Vagina (tissue), 2 donors: ENCODE measurements around the gene SLC8A1. TPM values are rescaled to one million over a fixed set of nuclear protein-coding genes. Genes with fewer than 3 reads are reported as not detected.
A peak's percentile ranks its signal among the peaks of the same experiment; 100 is the strongest.

Experiments
- DNase-seq, 2 donors: peaks; one replicate each; pipeline ENCODE4 v3.0.0-alpha.2; 2017; ENCODE audit errors: extremely low spot score in 2 of 2
- H3K27ac ChIP-seq: fragments of 200-600 bp; sonication (generic); one replicate; pipeline ENCODE4 v1.5.1; 2019
- H3K27me3 ChIP-seq: fragments of 200-600 bp; sonication (generic); one replicate; pipeline ENCODE4 v1.5.1; 2019
- H3K36me3 ChIP-seq, 2 donors: fragments of 200-600 bp; sonication (generic); one replicate each; pipeline ENCODE4 v1.5.1; 2017 to 2019
- H3K4me1 ChIP-seq: fragments of 200-600 bp; sonication (generic); one replicate; pipeline ENCODE4 v1.5.1; 2019
- H3K4me3 ChIP-seq, 2 donors: fragments of 200-600 bp; sonication (generic); 1 replicate in 1 of 2; 2 replicates in 1 of 2; pipeline ENCODE4 v1.5.1; 2016 to 2019
- H3K9me3 ChIP-seq: fragments of 200-600 bp; sonication (generic); one replicate; pipeline ENCODE4 v1.5.1; 2019
- POLR2A ChIP-seq, 2 donors: fragments of 450-650 bp; IDR thresholded peaks; one replicate each; pipeline ENCODE4 v1.6.1; 2017; ENCODE audit warnings: antibody characterized with exemption in 2 of 2, mild to moderate bottlenecking in 2 of 2, moderate library complexity in 2 of 2
- POLR2AphosphoS5 ChIP-seq, 2 donors: sonication (generic); formaldehyde crosslinking; IDR thresholded peaks; one replicate each; pipeline ENCODE4 v1.9.0; 2017; ENCODE audit warnings: antibody characterized with exemption in 2 of 2, mild to moderate bottlenecking in 2 of 2, low read depth in 1 of 2; ENCODE audit not compliant: insufficient read depth in 1 of 2
- intact Hi-C: fragments of 100-400 bp; cut with DNase I; formaldehyde crosslinking; loops from one replicate; pipeline ENCODE4 v1.15.1; 2023
- total RNA-seq: library from RNA; depleted of rRNA; stranded (reverse); fragments of >200 nt; gene quantifications from one replicate; pipeline ENCODE4 v1.2.3, GENCODE V29; 2016
- TF ChIP-seq, protein P1 (sequence below), 3 experiments: fragments of 450-650 bp in 2 of 3; fragments of 200-600 bp in 1 of 3; sonication (generic) in 1 of 3; IDR thresholded peaks; one replicate each; pipeline ENCODE4 v1.5.1; 2017 to 2019; ENCODE audit warnings: antibody characterized with exemption in 3 of 3, mild to moderate bottlenecking in 2 of 3, moderate library complexity in 2 of 3

SLC8A1 gene
- total RNA-seq, 1 donor from 2014 or later: 40.8 TPM

DNA sequence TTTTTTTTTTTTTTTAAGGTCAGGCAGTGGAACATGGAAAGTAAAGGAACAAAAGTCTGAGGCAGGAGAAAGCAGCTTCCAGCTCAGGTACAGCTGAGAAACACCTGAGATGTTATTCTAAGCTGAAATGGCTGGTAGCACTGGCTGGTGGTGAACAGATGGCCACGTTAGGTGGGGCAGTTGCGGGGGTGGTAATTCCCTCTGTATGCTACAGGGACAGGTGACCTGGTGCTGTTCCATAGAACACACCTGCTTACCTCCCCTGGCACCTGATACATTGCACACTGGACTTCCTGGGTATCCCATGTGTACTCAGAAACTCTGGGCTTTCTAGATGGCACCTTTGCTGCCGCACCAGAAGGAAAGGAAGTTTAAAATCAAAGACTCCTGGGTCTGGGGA is 333.3 kb downstream of the SLC8A1 start:
- no peak for DNase-seq
- no peak overlapping the region for H3K4me3 ChIP-seq
- intact Hi-C loops: no loop called here
- H3K27me3 ChIP-seq: no peaks in the 10 kb centered on the region
- peaks cover 1% of the 10 kb centered on the region for H3K4me1 ChIP-seq
- H3K27ac ChIP-seq: no peak overlapping the region
- TF ChIP-seq POLR2A (IDR thresholded peaks at IDR 0.05) (no peak), POLR2AphosphoS5 (IDR thresholded peaks at IDR 0.05; ENCODE audit: insufficient read depth in 1 of 2, low read depth in 1 of 2) (no peak)
- TF ChIP-seq, protein P1, sequence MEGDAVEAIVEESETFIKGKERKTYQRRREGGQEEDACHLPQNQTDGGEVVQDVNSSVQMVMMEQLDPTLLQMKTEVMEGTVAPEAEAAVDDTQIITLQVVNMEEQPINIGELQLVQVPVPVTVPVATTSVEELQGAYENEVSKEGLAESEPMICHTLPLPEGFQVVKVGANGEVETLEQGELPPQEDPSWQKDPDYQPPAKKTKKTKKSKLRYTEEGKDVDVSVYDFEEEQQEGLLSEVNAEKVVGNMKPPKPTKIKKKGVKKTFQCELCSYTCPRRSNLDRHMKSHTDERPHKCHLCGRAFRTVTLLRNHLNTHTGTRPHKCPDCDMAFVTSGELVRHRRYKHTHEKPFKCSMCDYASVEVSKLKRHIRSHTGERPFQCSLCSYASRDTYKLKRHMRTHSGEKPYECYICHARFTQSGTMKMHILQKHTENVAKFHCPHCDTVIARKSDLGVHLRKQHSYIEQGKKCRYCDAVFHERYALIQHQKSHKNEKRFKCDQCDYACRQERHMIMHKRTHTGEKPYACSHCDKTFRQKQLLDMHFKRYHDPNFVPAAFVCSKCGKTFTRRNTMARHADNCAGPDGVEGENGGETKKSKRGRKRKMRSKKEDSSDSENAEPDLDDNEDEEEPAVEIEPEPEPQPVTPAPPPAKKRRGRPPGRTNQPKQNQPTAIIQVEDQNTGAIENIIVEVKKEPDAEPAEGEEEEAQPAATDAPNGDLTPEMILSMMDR (IDR thresholded peaks at IDR 0.05): no peak
- no peaks in the 10 kb centered on the region for H3K36me3 ChIP-seq
- no peaks in the 10 kb centered on the region for H3K9me3 ChIP-seq

DNA sequence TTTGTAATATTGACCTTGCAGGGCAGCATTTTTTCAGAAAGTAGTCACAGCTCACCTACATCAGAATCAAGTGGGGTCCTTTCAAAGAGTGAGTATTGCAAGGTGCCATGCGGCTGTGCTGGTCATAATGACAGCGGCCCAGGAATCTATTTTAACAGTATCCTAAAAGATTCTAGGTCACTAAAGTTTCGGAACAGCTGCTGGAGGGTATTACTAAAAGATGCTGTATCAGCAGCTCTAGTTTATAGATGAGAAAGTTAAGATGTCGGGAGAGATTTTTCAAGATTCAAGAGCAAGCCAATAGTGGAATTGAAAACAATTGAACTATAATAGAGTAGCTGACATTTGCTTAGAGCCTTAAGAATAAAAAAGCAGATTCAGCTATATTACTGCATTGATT is 336.0 kb downstream of the SLC8A1 start:
- Histone ChIP-seq H3K27me3 (no peaks in the 10 kb centered on the region), H3K36me3 (no peaks in the 10 kb centered on the region), H3K27ac (no peak overlapping the region), H3K4me3 (no peak overlapping the region), H3K9me3 (no peaks in the 10 kb centered on the region), H3K4me1 (peaks cover 11% of the 10 kb centered on the region)
- intact Hi-C loops: no loop called here
- DNase-seq: no peak
- TF ChIP-seq POLR2AphosphoS5 (IDR thresholded peaks at IDR 0.05; ENCODE audit: insufficient read depth in 1 of 2, low read depth in 1 of 2): no peak

DNA sequence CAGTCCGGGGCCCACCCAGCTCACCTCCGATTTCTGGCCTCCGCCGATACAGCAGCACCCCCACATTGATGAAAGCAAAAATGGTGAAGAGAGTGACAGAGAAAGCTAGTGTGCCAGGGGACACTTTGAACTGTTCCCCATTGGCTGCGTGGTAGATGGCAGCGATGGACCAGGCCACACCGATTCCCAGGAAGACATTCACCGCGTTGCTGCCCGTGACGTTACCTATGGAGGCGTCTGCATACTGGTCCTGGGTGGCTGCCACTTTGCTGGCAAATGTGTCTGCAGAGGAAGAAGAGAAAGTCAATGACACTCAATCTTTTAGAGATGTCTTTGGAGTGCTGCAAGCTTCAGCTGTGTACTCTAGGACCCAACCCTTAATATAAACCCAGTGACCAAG is 336.5 kb downstream of the SLC8A1 start:
- no peak for TF ChIP-seq POLR2AphosphoS5 (IDR thresholded peaks at IDR 0.05; ENCODE audit: insufficient read depth in 1 of 2, low read depth in 1 of 2)
- TF ChIP-seq, protein P1 (IDR thresholded peaks at IDR 0.05): no peak
- TF ChIP-seq POLR2A (IDR thresholded peaks at IDR 0.05): no peak
- intact Hi-C loops: no loop called here
- DNase-seq: no peak
- H3K27me3 ChIP-seq: no peaks in the 10 kb centered on the region
- H3K4me3 ChIP-seq: no peak overlapping the region
- H3K36me3 ChIP-seq: no peaks in the 10 kb centered on the region
- no peaks in the 10 kb centered on the region for H3K9me3 ChIP-seq
- H3K27ac ChIP-seq: no peak overlapping the region
- peaks cover 11% of the 10 kb centered on the region for H3K4me1 ChIP-seq

DNA sequence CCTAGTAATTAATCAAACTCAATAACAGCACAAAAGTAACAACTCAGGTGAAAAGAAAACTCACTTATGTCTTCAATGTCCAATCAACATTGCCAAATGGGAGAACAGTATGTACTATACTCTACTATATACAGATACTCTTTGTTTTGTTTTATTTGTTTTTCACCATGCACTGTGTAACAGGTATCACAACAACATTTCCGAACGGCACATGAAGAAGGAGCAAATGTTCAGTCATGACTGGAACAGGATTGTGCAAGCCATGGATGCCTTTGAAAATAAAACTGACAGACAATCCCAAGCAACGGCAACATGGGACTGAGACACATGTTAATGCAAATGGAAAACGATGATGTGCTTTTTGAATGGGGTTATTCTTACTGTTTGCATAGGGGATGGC is 337.9 kb downstream of the SLC8A1 start:
- Histone ChIP-seq H3K9me3 (no peaks in the 10 kb centered on the region), H3K27me3 (no peaks in the 10 kb centered on the region), H3K36me3 (no peaks in the 10 kb centered on the region), H3K27ac (peak overlapping the region; percentile 33), H3K4me3 (no peak overlapping the region), H3K4me1 (peaks cover 11% of the 10 kb centered on the region)
- no peak for DNase-seq
- TF ChIP-seq, protein P1 (IDR thresholded peaks at IDR 0.05): no peak
- TF ChIP-seq POLR2A (IDR thresholded peaks at IDR 0.05) (no peak), POLR2AphosphoS5 (IDR thresholded peaks at IDR 0.05; ENCODE audit: insufficient read depth in 1 of 2, low read depth in 1 of 2) (peak in 1 of 2 donors; percentile 8)
- intact Hi-C loops: no loop called here

DNA sequence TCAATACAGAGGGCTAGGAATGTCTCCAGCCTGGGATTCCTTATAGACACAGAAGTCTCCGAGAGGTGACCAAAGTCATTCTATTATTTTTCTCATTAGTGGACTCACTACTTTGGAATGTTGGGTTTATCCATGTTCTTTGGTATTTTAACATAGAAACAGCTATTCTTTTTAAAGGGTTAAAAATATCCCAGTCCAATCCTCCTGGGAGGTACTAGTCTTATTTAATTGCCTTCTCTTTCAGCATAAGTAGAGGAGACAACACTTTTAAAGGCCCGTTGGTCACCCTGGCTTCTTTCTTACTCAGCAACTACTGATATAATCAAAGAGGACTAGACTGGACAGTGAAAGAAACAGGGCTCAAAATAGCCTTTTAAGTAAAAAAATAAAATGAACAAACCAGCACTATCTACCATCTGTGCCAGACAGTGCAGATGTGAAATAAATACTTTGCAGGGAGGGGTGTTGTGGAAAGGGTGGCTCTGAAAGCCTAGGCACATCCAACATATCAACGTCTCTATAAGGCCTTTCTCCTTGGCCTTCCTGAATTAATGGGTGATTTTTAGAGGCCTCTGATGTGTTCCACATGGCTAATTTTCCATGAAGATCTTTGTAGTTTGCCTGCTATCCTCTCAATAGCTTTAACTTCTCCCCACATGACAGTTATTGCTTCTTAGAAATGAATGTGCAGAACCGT is 338.5 kb downstream of the SLC8A1 start:
- peak overlapping the region; percentile 33 for H3K27ac ChIP-seq
- intact Hi-C loops: no loop called here
- TF ChIP-seq, protein P1 (IDR thresholded peaks at IDR 0.05): no peak
- TF ChIP-seq POLR2AphosphoS5 (IDR thresholded peaks at IDR 0.05; ENCODE audit: insufficient read depth in 1 of 2, low read depth in 1 of 2): no peak
- TF ChIP-seq POLR2A (IDR thresholded peaks at IDR 0.05): no peak

More for the DNA sequence above, 338.5 kb downstream of the SLC8A1 start:
- no peaks in the 10 kb centered on the region for H3K9me3 ChIP-seq
- H3K4me1 ChIP-seq: peaks cover 11% of the 10 kb centered on the region
- H3K27me3 ChIP-seq: no peaks in the 10 kb centered on the region
- DNase-seq: no peak
- no peaks in the 10 kb centered on the region for H3K36me3 ChIP-seq
- no peak overlapping the region for H3K4me3 ChIP-seq
